Measurements from ENCODE around the gene FAM98A. TPM values are rescaled to one million over a fixed set of nuclear protein-coding genes. Genes with fewer than 3 reads are reported as not detected.

The FAM98A gene
- total RNA-seq, 1 experiment from 2014 or later: 70.9 TPM

DNA sequence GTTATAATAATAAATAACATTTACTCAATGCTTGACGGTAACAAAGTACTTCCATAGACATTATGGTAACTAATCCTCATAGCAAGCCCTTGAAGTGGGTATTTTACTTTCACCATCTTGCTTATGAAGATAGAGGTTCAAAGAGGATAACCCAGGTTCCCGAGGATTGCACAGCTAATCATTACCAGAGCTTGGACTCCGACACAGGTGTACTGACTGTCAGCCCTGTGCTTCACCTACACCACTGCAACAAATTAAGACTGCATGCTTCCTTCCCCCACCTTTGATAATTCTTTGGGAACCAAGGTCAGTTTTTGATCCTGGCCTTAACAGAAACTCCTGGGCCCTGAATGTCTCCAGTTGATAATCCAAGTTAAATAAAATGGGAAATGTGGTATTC is 48.9 kb downstream of the FAM98A start:
- no CpG with 5 or more reads among the region's 3 CpGs for WGBS (ENCODE audit: extremely low coverage, insufficient read length, low lambda C conversion rate)
- no peaks in the 10 kb centered on the region; the same call in 1 of the 2 replicates for H3K4me1 ChIP-seq (ENCODE audit: insufficient read depth, low read length)
- no peak overlapping the region for H3K4me3 Mint-ChIP-seq
- H2BK120ac ChIP-seq (ENCODE audit: low read depth, low read length, poor library complexity, severe bottlenecking): no peak overlapping the region
- no peak overlapping the region for H3K4me2 ChIP-seq (ENCODE audit: insufficient read depth, insufficient read length, low read length)
- no peak for DNase-seq
- H4K5ac ChIP-seq (ENCODE audit: insufficient read length, low read depth, low read length): no peak overlapping the region
- H2BK15ac ChIP-seq (ENCODE audit: low read depth, low read length): no peak overlapping the region
- no peak overlapping the region for H4K8ac ChIP-seq (replicated peaks; ENCODE audit: insufficient read length, low read depth, low read length)
- H2BK20ac ChIP-seq (ENCODE audit: low read depth, low read length, poor library complexity, severe bottlenecking): no peak overlapping the region
- H3K23me2 ChIP-seq (ENCODE audit: insufficient read length, low read depth, low read length, poor library complexity, severe bottlenecking): no peaks in the 10 kb centered on the region
- H4K20me1 ChIP-seq (ENCODE audit: control insufficient read depth, insufficient read depth, insufficient read length): no peaks in the 10 kb centered on the region
- no peaks in the 10 kb centered on the region for H3K9me3 ChIP-seq (ENCODE audit: control insufficient read depth, low read depth, low read length)
- no peak for TF ChIP-seq CTCF (conservative IDR thresholded peaks at IDR 0.05)
- no peak overlapping the region for H2AK5ac ChIP-seq (ENCODE audit: insufficient read length, low read length)
- H3K23ac ChIP-seq (ENCODE audit: insufficient read length, low read depth, low read length): no peak overlapping the region
- no peak overlapping the region for H2BK12ac ChIP-seq (ENCODE audit: insufficient read length, low read depth, low read length)
- H2AFZ ChIP-seq (ENCODE audit: low read length): no peak overlapping the region
- H3K9me3 Mint-ChIP-seq: peaks cover 0 to 1% of the 10 kb centered on the region in 2 experiments; a peak in 1 of 5 replicates
- peaks cover 1% of the 10 kb centered on the region for H3K27me3 Mint-ChIP-seq (ENCODE audit: low read depth)
- no peaks in the 10 kb centered on the region for H3K27me3 ChIP-seq (ENCODE audit: insufficient read depth, low read length)
- no peak overlapping the region for H3K4ac ChIP-seq (ENCODE audit: low read depth, low read length)
- no peak overlapping the region for H3K14ac ChIP-seq (ENCODE audit: insufficient read depth, low read length)
- H3K27ac ChIP-seq (ENCODE audit: insufficient read length, low read depth, low read length): no peak overlapping the region
- H2BK5ac ChIP-seq (ENCODE audit: insufficient read length, low read length): no peak overlapping the region
- no peaks in the 10 kb centered on the region for H3K79me1 ChIP-seq (ENCODE audit: insufficient read depth, low read depth, low read length, poor library complexity, severe bottlenecking)
- H3T11ph ChIP-seq (ENCODE audit: low read length): no peak overlapping the region
- no peak overlapping the region; a peak in 1 of 7 replicates for H3K27ac Mint-ChIP-seq
- no peak overlapping the region for H3K9ac ChIP-seq (ENCODE audit: extremely low read depth, insufficient read length, low read length)
- H3K4me1 Mint-ChIP-seq: peaks cover 14 to 18% of the 10 kb centered on the region in 2 experiments
- H3K36me3 Mint-ChIP-seq (ENCODE audit: insufficient read depth in 1 of 3, low read depth in 3 of 3): no peaks in the 10 kb centered on the region; a peak in 1 of 7 replicates
- no peak overlapping the region for H3K18ac ChIP-seq (ENCODE audit: insufficient read length, low read depth, low read length)
- H3K56ac ChIP-seq (ENCODE audit: insufficient read length, low read depth, low read length): no peak overlapping the region
- no peak overlapping the region for H4K91ac ChIP-seq (ENCODE audit: insufficient read length, low read depth, low read length)
- no peaks in the 10 kb centered on the region for H3K79me2 ChIP-seq (ENCODE audit: insufficient read depth, low read length)
